ENCODE results near the gene SH3RF3.

SH3RF3 gene

DNA sequence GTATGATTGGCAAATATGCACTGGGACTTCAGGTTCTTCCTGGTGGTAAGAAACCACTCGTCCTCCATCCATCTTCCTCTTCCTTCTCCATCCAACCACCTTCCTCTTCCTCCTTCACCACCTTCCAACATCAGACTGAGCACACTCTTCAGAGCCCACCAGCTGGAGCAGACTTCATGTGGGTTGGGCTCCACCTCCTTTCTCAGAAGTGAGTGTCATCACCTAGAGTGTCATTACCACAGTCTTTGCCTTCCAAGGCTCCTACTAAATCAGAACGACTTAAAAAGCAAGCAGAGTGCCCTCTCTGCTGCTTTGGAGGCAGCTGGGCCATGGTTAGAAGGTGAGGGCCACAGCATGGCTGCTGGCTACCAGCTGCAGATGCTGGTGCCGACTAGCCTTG lies 171.6 kb downstream of the SH3RF3 start:
- no peak for DNase-seq (ENCODE audit: low read depth in 4 of 4, low spot score in 1 of 4)

GRCh38 chr2:109301746-109302145 lies 172.7 kb downstream of the SH3RF3 start:
- no peak for DNase-seq (ENCODE audit: low read depth in 4 of 4, low spot score in 1 of 4)

GRCh38 chr2:109302319-109302718 lies 173.3 kb downstream of the SH3RF3 start:
- no peak for DNase-seq (ENCODE audit: low read depth in 4 of 4, low spot score in 1 of 4)

- DNase-seq (ENCODE audit: low read depth in 4 of 4, low spot score in 1 of 4) = no peak
Observed at GRCh38 chr2:109304242-109304641, 175.2 kb downstream of the SH3RF3 start.

DNA sequence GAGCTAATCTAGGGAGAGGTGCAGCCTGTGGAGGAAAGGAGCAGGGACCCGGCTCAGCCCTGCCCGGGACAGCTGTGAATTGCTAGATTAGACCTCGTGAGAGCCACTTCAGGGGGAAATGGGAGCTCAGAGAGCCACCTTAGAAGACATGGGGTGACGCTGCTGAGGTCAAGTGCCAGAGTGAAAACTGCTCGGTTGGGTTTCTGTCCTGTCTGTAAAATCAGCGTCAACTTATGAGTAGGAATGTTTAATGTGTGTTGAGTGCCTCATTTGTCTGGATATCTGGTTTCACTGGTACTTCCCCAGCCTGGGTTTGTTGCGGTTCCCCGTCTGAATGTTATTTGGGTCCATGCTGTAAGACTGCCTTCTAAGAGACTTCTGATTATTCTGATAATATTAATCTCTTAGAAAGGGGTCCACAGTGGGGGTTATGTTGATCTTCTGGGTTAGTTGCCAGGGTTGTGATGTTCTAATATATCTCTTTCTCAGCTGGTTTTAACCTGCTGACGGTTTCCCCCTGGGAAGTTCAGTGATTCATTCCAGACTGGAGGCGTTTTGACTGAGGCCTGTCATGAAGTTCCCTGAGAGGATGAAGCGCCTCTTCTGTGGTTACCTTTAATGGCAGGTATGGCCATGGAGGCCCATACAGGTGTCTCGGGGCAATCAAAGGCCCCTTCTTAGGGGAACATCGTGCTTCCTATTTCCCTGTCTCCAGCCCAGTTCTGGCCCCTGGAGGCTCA lies 175.9 kb downstream of the SH3RF3 start:
- DNase-seq (ENCODE audit: low read depth in 4 of 4, low spot score in 1 of 4) = no peak

GRCh38 chr2:109305490-109306167 lies 176.6 kb downstream of the SH3RF3 start:
- no peak for DNase-seq (ENCODE audit: low read depth in 4 of 4, low spot score in 1 of 4)

GRCh38 chr2:109306190-109306589 lies 177.2 kb downstream of the SH3RF3 start:
- no peak for DNase-seq (ENCODE audit: low read depth in 4 of 4, low spot score in 1 of 4)

DNA sequence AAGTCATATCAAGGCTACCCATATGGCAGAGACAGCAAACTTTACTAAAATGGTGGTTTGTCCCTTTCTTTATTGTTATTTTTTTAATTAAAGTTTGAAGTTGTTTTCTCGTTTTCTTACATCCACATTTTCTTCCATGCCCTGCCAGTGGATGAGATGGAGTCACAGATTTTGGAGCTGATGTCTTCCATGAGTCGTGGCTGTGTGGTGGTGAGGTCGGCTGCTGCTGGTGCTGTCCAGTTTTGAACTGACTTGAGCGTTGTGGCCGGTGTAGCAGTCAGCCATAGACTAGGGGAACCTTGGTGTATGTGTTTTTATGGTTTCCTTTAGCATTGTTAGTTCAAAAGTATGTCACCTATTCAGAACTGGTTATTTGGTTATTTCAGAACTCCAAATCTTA lies 182.8 kb downstream of the SH3RF3 start:
- no peak for DNase-seq (ENCODE audit: low read depth in 4 of 4, low spot score in 1 of 4)

DNA sequence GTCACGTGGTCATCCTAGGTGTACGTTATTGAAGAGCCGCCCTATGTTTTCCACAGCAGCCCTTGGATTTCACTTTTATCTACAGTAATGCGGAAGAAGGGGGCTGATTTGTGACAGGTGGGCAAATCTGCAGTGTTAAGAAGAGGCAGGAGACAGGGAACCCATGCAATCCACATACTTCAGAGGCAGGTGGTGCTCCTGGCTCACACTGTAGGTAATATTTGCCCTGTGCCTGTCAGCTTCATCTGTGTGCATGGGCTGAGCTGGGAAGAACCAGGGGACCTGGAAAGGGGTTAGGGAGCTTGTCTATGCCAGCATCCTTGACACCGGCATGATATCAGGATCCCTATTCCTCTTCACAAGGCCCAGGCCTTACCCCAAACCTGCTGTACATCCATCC lies 183.9 kb downstream of the SH3RF3 start:
- no peak for DNase-seq (ENCODE audit: low read depth in 4 of 4, low spot score in 1 of 4)

DNA sequence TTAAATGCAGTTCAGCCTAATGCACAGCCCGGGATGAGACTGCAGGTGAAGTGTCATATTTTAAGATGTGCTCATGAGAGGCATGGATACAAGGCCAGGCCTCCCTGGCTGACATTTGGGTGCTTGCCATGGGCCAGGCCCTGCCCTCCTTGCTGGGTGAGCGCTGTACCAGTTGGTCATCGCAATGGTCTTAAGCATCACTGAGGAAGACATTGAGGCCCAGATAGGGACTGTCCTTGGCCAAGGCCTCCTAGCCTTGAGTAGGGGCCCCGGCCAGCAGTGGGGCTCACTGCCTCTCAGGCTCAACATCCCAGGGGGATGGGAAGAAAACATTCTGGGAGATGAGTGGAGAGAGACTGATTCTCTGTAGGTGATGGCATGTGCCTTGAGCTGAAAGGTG lies 184.3 kb downstream of the SH3RF3 start:
- DNase-seq (ENCODE audit: low read depth in 4 of 4, low spot score in 1 of 4) = no peak

DNA sequence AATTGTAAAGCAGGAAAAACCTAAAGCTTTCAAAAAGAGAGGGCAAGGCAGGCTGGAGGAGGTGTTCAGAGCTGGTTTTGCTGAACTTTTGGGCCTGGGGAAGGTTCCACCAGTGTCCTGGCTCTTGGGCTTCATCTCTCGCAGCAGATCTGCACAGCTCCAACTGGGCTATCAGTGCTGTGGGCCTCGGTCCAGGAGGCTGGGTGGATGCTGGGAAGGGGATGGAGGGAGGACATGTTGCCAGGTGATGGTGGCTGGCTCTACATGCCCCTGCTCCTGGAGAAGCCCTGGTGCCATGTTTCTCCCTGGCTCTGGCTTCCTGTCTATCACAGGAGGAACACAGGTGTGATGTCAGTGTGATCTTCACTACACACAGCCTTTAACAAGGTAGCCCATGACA lies 187.1 kb downstream of the SH3RF3 start:
- no peak for DNase-seq (ENCODE audit: low read depth in 4 of 4, low spot score in 1 of 4)

DNA sequence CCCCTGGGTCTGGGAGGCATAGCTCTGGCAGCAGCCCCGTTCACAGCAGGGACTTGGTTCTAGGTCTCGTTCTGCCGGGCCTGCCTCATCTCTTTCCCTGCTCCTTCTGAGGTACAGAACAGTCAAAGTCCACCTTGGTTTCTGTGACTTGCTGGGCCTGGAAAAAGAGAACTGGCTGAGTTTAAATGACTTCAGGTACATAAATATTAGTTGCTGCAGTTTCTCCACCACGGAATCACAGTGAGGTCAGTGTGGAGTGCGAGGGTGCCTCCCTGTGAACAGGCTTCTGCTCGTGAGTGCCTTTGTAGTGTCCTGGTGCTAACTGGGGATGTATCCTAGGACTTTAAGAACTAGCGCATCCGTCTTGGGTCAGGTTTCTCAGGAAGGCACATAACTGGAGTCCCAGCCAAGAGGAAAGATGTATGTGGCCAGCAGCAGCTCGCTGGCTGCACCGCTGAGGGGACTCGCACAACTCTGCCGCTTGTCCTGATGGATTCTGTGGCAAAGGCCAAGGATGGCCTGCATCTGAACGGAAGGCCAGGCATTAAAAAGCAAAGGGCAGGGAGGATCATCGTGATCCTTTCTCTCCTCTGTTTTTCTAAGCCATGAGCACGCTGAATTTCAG lies 188.6 kb downstream of the SH3RF3 start:
- DNase-seq (ENCODE audit: low read depth in 4 of 4, low spot score in 1 of 4) = no peak

DNA sequence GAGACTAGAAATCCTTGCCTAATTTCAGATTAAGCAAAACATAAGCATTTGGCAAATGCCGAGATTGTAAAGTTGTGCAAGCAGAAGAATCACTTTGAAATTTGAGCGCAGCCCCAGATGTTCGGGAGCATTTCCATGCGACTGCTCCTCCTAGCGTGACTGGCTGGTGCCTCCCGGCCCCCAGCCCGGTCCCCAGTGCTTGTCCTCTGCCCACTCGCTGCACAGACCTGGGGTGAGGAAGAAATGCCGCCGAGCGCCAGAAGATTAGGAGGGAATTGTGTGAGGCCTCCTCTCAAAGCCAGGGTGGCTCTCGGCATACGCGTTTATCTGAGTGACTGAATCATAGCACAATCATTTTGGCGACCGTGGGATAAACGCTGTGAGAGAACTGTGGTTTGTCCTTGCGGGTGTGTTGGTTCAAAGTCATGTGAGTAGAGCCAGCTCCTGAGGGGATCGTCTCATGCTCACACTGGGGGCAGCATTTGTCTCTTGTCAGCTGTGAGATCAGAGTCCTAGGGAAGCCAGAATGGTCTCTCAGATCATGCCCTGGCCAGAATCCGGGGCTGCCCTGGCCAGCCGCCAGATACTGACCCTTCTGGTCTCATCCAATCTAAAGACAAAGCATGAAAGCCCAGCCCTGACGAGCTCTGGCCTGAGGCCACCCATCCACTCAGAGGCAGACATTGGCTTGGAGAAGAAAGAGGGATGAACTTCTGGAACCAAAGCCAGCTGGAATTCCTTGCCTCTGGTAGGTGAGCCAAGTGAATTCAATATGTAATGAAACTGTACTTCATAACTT lies 189.3 kb downstream of the SH3RF3 start:
- no peak for DNase-seq (ENCODE audit: low read depth in 4 of 4, low spot score in 1 of 4)

GRCh38 chr2:109318949-109319342 lies 189.9 kb downstream of the SH3RF3 start:
- DNase-seq (ENCODE audit: low read depth in 4 of 4, low spot score in 1 of 4) = no peak

- DNase-seq (ENCODE audit: low read depth in 4 of 4, low spot score in 1 of 4) = no peak
Observed at GRCh38 chr2:109320195-109320922, 191.4 kb downstream of the SH3RF3 start.

- no peak for DNase-seq (ENCODE audit: low read depth in 4 of 4, low spot score in 1 of 4)
Observed at GRCh38 chr2:109321570-109321969, 192.6 kb downstream of the SH3RF3 start.

DNA sequence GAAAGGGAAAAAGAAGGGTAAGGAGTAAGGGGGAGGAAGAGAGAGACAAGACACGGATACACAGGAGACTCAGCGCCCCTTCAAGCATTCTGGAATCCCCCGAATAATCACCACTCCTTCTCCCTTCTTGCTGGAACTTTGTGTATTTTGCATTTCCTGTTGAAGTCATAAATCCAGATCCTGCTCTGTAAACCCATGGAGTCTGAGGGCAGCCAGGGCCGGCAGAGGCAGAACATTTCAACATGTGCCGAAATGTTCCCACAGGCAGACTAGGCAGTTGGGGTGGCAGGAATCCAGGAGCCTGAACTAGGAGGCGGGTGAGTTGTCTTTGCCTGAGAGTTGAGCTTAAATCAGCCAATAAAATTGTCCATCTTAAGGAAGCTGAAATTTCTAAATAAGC lies 193.1 kb downstream of the SH3RF3 start:
- no peak for DNase-seq (ENCODE audit: low read depth in 4 of 4, low spot score in 1 of 4)

GRCh38 chr2:109322641-109323040 lies 193.6 kb downstream of the SH3RF3 start:
- no peak for DNase-seq (ENCODE audit: low read depth in 4 of 4, low spot score in 1 of 4)

GRCh38 chr2:109324861-109325260 lies 195.9 kb downstream of the SH3RF3 start:
- DNase-seq (ENCODE audit: low read depth in 4 of 4, low spot score in 1 of 4) = no peak

DNA sequence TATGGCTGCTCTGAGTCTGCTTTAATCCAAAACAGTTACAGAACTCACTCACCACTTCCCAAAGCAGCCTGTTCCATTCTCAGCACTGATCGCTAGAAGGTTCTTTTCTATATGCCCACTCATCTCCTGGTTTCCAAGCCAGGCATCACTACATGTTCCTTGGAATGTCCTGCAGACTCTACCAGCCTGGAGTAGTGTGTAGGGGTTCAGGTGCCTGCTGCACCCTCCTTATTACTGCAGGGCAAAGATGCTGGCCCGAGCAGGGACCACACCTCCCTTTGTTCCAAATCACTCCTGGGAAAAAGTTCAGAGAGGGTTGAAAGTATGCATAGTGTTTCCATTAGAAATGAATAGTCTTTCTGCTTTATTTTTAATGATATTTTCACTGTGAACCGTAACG lies 196.6 kb downstream of the SH3RF3 start:
- no peak for DNase-seq (ENCODE audit: low read depth in 4 of 4, low spot score in 1 of 4)

DNA sequence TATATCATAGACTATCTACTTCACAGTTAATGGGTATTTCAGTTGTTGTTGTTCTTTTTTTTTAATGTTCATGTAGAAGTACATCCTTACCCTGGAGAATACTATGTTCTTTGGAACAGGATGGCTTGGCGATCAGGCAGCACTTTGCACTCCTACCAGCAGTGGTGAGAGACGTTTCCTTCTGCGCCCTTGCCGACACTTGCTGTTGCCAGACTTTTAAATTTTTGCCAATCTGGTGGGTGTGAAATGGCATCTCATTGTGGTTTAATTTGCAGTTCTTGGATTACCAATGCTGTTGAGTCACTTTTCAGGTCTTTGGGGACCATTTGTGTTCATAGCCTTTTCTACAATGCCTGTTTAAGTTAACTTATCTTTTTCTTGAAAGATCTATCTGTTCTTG lies 197.3 kb downstream of the SH3RF3 start:
- no peak for DNase-seq (ENCODE audit: low read depth in 4 of 4, low spot score in 1 of 4)
